ENCODE measurements around the gene OR14I1.
"Not testable (repeated sequence)": the region's sequence is repeated elsewhere in the genome, so short reads cannot be mapped to it uniquely, and the experiment has no call there.

The OR14I1 gene

DNA sequence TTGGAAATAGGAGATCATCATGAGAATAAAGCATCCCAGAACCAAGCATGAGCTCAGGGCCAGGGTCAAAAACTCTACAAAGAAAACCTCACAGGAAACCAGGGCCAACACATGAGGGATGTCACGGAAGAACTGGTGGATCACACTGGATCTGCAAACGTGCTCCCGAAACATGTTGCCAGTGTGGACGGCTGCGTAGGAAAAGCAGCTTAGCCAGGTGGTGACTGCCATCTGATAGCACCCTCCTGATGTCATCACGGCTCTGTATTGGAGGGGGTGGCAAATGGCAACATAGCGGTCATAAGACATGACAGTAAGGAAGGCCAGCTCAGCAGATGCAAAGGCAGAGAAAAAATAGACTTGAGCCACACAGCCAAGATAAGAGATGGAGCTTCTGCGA lies 20.9 kb downstream of the OR14I1 start:
- H3K4me1 ChIP-seq: no peaks in the 10 kb centered on the region
- H3K27me3 ChIP-seq: no peaks in the 10 kb centered on the region
- H3K4me3 ChIP-seq (ENCODE audit: low read depth, low read length): no peak overlapping the region
- H3K9me3 ChIP-seq: no peaks in the 10 kb centered on the region
- no peaks in the 10 kb centered on the region for H3K36me3 ChIP-seq
- TF ChIP-seq CTCF (IDR thresholded peaks at IDR 0.05; ENCODE audit: low read depth, low read length): no peak
- no peak for DNase-seq

- no peaks in the 10 kb centered on the region for H3K9me3 ChIP-seq
- H3K36me3 ChIP-seq: no peaks in the 10 kb centered on the region
- no peaks in the 10 kb centered on the region for H3K4me1 ChIP-seq
- no peaks in the 10 kb centered on the region for H3K27me3 ChIP-seq
- DNase-seq: no peak
- no peak overlapping the region for H3K4me3 ChIP-seq (ENCODE audit: low read depth, low read length)
- TF ChIP-seq CTCF (IDR thresholded peaks at IDR 0.05; ENCODE audit: low read depth, low read length): no peak
Observed at GRCh38 chr1:248670003-248670402, 32.6 kb downstream of the OR14I1 start.

GRCh38 chr1:248663453-248664328 lies 38.9 kb downstream of the OR14I1 start:
- DNase-seq; H3K4me1 ChIP-seq; H3K9me3 ChIP-seq; H3K4me3 ChIP-seq (ENCODE audit: low read depth, low read length); H3K27me3 ChIP-seq; H3K36me3 ChIP-seq: not testable (repeated sequence)

GRCh38 chr1:248656797-248657196 lies 45.8 kb downstream of the OR14I1 start:
- DNase-seq; H3K4me3 ChIP-seq (ENCODE audit: low read depth, low read length); H3K9me3 ChIP-seq; H3K36me3 ChIP-seq; H3K4me1 ChIP-seq; H3K27me3 ChIP-seq: not testable (repeated sequence)

- DNase-seq; H3K4me3 ChIP-seq (ENCODE audit: low read depth, low read length); H3K27me3 ChIP-seq; H3K36me3 ChIP-seq; H3K4me1 ChIP-seq; H3K9me3 ChIP-seq: not testable (repeated sequence)
Observed at GRCh38 chr1:248655354-248655753, 47.2 kb downstream of the OR14I1 start, which contains the start of gene OR2T27. TSS of gene OR2T27 (minus strand) at chr1:248655528. CDS start at chr1:248650884, 4,644 bp downstream.
